Measurements from ENCODE around the gene EXD1. TPM values are rescaled to one million over a fixed set of nuclear protein-coding genes. Genes with fewer than 3 reads are reported as not detected.
"Not testable (repeated sequence)": the region's sequence is repeated elsewhere in the genome, so short reads cannot be mapped to it uniquely, and the experiment has no call there.

EXD1 gene
- total RNA-seq, 1 donor from 2014 or later = not detected

GRCh38 chr15:41154412-41154811 is 76.1 kb downstream of the EXD1 start:
- DNase-seq = no peak
- no peak for ATAC-seq
- intact Hi-C loops (cut with micrococcal nuclease) = no loop called here

GRCh38 chr15:41153733-41154132 is 76.8 kb downstream of the EXD1 start:
- no peak for DNase-seq
- intact Hi-C loops (cut with micrococcal nuclease) = no loop called here
- no peak for ATAC-seq

- intact Hi-C loops (cut with micrococcal nuclease) = no loop called here
- ATAC-seq (no peak), DNase-seq (no peak)
Observed at GRCh38 chr15:41151451-41152005, 79.0 kb downstream of the EXD1 start.

GRCh38 chr15:41150279-41150678 is 80.3 kb downstream of the EXD1 start:
- intact Hi-C loops (cut with micrococcal nuclease) = no loop called here
- no peak for ATAC-seq
- DNase-seq = no peak

- ATAC-seq = no peak
- DNase-seq = no peak
- intact Hi-C loops (cut with micrococcal nuclease) = no loop called here
Observed at GRCh38 chr15:41148065-41148464, 82.5 kb downstream of the EXD1 start.

GRCh38 chr15:41139619-41140018 is 90.9 kb downstream of the EXD1 start:
- ATAC-seq = no peak
- no peak for DNase-seq
- intact Hi-C loops (cut with micrococcal nuclease) = no loop called here

GRCh38 chr15:41139112-41139511 is 91.4 kb downstream of the EXD1 start:
- ATAC-seq; DNase-seq; intact Hi-C loops (cut with micrococcal nuclease): not testable (repeated sequence)

- intact Hi-C loops (cut with micrococcal nuclease); DNase-seq; ATAC-seq: not testable (repeated sequence)
Observed at GRCh38 chr15:41135580-41135979, 95.0 kb downstream of the EXD1 start.

- DNase-seq (no peak), ATAC-seq (no peak)
- intact Hi-C loops (cut with micrococcal nuclease) = no loop called here
Observed at GRCh38 chr15:41133454-41133853, 97.1 kb downstream of the EXD1 start.

Other genes starting within 250 kb of the EXD1 start
- 10.6 TPM for gene INO80, start 114.5 kb downstream of the EXD1 start, total RNA-seq
- 102 TPM for gene CHP1, start 511 bp upstream of the EXD1 start, total RNA-seq
- gene OIP5, start 101.8 kb upstream of the EXD1 start, total RNA-seq = not detected
- gene NUSAP1, start 102.1 kb upstream of the EXD1 start, total RNA-seq = 1.0 TPM
- 67.1 TPM for gene NDUFAF1, start 171.7 kb upstream of the EXD1 start, total RNA-seq
- 26.8 TPM for gene RTF1, start 186.3 kb upstream of the EXD1 start, total RNA-seq